ENCODE measurements around the gene TPCN1.

TPCN1 gene

GRCh38 chr12:113333877-113334785 lies 112.9 kb downstream of the TPCN1 start:
- DNase-seq (ENCODE audit: low read depth in 2 of 2), result no peak

GRCh38 chr12:113334786-113335539 lies 113.7 kb downstream of the TPCN1 start, which contains the start of gene SLC8B1:
Gene SLC8B1 (minus strand): TSS chr12:113335109. CDS start chr12:113332878, 2,231 bp downstream.
- DNase-seq (ENCODE audit: low read depth in 2 of 2), result peak; percentile 75 to 93

GRCh38 chr12:113339540-113339939 lies 118.3 kb downstream of the TPCN1 start:
- DNase-seq (ENCODE audit: low read depth in 2 of 2), result no peak

GRCh38 chr12:113340061-113340460 lies 118.8 kb downstream of the TPCN1 start:
- no peak for DNase-seq (ENCODE audit: low read depth in 2 of 2)

- no peak for DNase-seq (ENCODE audit: low read depth in 2 of 2)
These were observed 120.3 kb downstream of the TPCN1 start for GRCh38 chr12:113341535-113341934.

- DNase-seq (ENCODE audit: low read depth in 2 of 2), result no peak
These were observed 124.1 kb downstream of the TPCN1 start for GRCh38 chr12:113345318-113345717.

GRCh38 chr12:113346353-113346752 lies 125.1 kb downstream of the TPCN1 start:
- no peak for DNase-seq (ENCODE audit: low read depth in 2 of 2)

- no peak for DNase-seq (ENCODE audit: low read depth in 2 of 2)
These were observed 125.8 kb downstream of the TPCN1 start for GRCh38 chr12:113347107-113347506.

- no peak for DNase-seq (ENCODE audit: low read depth in 2 of 2)
These were observed 126.6 kb downstream of the TPCN1 start for GRCh38 chr12:113347892-113348291.

All from stimulated activated CD4-positive, alpha-beta T cell treated with anti-CD3 and anti-CD28 coated beads, Interleukin-4, amount 100 ng/mL, for 48 hours (primary cell).